SH-SY5Y (cell line): ENCODE measurements around the gene BEND3.

Experiments
- GATA2 ChIP-seq: IDR thresholded peaks from 2 replicates; pipeline ENCODE4 v1.6.1; 2011; ENCODE audit warnings: mild to moderate bottlenecking, low read depth, low read length
- GATA3 ChIP-seq: IDR thresholded peaks from 2 replicates; pipeline ENCODE4 v1.6.1; 2011; ENCODE audit warnings: low read depth, mild to moderate bottlenecking, low read length, moderate library complexity

GRCh38 chr6:107125771-107126170 lies 10.5 kb upstream of the BEND3 start:
- TF ChIP-seq GATA2 (no peak), GATA3 (no peak)
